A549 treated with CORT108297 at 1 μM for 4 hours (cell line): ENCODE results near the gene NABP1. TPM values are rescaled to one million over a fixed set of nuclear protein-coding genes. Genes with fewer than 3 reads are reported as not detected.

Source experiments
- total RNA-seq: library from RNA; stranded (reverse); fragments of 200-300 nt; extraction: Qiagen RNA extraction; gene quantifications from 5 replicates; pipeline ENCODE4 v1.2.3, GENCODE V29; 2022

NABP1 gene, protein sequence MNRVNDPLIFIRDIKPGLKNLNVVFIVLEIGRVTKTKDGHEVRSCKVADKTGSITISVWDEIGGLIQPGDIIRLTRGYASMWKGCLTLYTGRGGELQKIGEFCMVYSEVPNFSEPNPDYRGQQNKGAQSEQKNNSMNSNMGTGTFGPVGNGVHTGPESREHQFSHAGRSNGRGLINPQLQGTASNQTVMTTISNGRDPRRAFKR
- 11.0 to 16.8 TPM (median 13.8 TPM) in 5 replicates for total RNA-seq

DNA sequence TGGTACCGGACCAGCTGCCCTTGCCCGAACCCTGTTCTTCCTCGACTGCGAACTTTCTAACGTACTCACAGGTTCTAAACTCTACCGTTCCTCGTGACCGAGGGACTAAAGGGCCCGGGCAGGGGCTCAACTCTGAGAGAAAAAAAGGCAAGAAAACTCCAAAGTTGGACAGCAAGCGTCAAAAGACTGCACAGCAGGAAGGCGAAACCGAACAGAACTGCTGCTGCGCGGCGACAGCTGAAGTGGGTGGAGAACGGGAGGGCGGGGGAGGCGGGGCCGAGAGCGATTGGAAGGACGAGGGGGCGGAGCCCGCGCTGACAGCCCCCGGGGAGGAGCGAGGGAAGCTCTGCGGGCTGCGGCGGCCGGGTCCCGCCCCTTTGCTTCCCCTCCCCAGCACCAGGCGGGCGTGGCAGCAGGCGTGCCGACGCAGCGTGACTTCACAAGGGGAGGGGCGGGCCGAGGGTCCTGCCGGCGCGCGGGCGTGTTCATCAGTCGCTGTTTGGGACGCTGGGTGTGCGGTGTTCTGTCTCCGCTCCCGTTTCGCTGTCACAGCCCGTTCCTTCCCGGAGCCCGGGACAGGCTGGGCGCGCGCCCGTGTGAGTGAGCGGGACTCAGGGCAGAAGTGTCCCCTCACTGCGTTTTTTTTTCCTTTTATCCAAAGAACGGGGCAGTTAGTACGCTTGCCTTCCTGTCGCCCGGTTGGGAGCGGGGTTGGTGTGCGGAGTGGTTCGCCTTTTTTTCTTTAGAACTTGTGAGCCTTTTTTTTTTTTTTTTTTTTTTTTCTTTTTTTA lies at the start of gene NABP1:
Gene NABP1, plus strand, starts transcription at position 491 of the 791 bp plus-strand sequence. CDS start 479 bp downstream, outside the sequence.

Other genes starting within 250 kb of the NABP1 start
- gene CAVIN2, start 169.0 kb downstream of the NABP1 start, total RNA-seq = 13.6 to 23.4 TPM (median 21.6 TPM) in 5 replicates